H9 (cell line): Measurements from ENCODE around the gene RNF130. TPM values are rescaled to one million over a fixed set of nuclear protein-coding genes. Genes with fewer than 3 reads are reported as not detected.

Experiments used
- DNase-seq: peaks from one replicate; pipeline ENCODE4 v3.0.0-alpha.2; 2017
- H2AFZ ChIP-seq: one replicate; pipeline ENCODE4 v1.6.1; 2013; ENCODE audit warnings: mild to moderate bottlenecking, low read length, control low read depth, moderate library complexity
- H2AK5ac ChIP-seq: 2 replicates; pipeline ENCODE4 v1.6.1; 2013; ENCODE audit warnings: low read length, control low read depth, mixed read lengths; ENCODE audit not compliant: insufficient read length
- H2BK120ac ChIP-seq: one replicate; pipeline ENCODE4 v1.6.1; 2013; ENCODE audit warnings: low read depth, mild to moderate bottlenecking, low read length, control low read depth, inconsistent platforms; ENCODE audit not compliant: poor library complexity, severe bottlenecking
- H2BK12ac ChIP-seq: 2 replicates; pipeline ENCODE4 v1.6.1; 2013; ENCODE audit warnings: low read length, control low read depth, mixed read lengths, low read depth; ENCODE audit not compliant: insufficient read length
- H2BK15ac ChIP-seq: 2 replicates; pipeline ENCODE4 v1.6.1; 2013; ENCODE audit warnings: low read depth, low read length, control low read depth
- H2BK20ac ChIP-seq: one replicate; pipeline ENCODE4 v1.6.1; 2013; ENCODE audit warnings: low read depth, mild to moderate bottlenecking, low read length, control low read depth, inconsistent platforms; ENCODE audit not compliant: poor library complexity, severe bottlenecking
- H2BK5ac ChIP-seq: 2 replicates; pipeline ENCODE4 v1.6.1; 2013; ENCODE audit warnings: low read length, control low read depth, mixed read lengths; ENCODE audit not compliant: insufficient read length
- H3K14ac ChIP-seq: 2 replicates; pipeline ENCODE4 v1.6.1; 2013; ENCODE audit warnings: low read length, control low read depth; ENCODE audit not compliant: insufficient read depth
- H3K18ac ChIP-seq: 2 replicates; pipeline ENCODE4 v1.6.1; 2013; ENCODE audit warnings: low read depth, mild to moderate bottlenecking, mixed read lengths, low read length, control low read depth; ENCODE audit not compliant: insufficient read length
- H3K23ac ChIP-seq: 2 replicates; pipeline ENCODE4 v1.6.1; 2013; ENCODE audit warnings: low read length, control low read depth, mixed read lengths, low read depth; ENCODE audit not compliant: insufficient read length
- H3K23me2 ChIP-seq: 2 replicates; pipeline ENCODE4 v1.6.1; 2013; ENCODE audit warnings: low read depth, mild to moderate bottlenecking, mixed read lengths, low read length, control low read depth; ENCODE audit not compliant: insufficient read length, poor library complexity, severe bottlenecking
- H3K27ac ChIP-seq: 2 replicates; pipeline ENCODE4 v1.5.1; 2013; ENCODE audit warnings: low read length, control low read depth, mixed read lengths, low read depth; ENCODE audit not compliant: insufficient read length
- H3K27me3 ChIP-seq: 2 replicates; pipeline ENCODE4 v1.6.1; 2013; ENCODE audit warnings: low read length, control low read depth, inconsistent platforms; ENCODE audit not compliant: insufficient read depth
- H3K4ac ChIP-seq: 2 replicates; pipeline ENCODE4 v1.6.1; 2013; ENCODE audit warnings: low read depth, mild to moderate bottlenecking, control low read depth, inconsistent platforms, low read length, moderate library complexity
- H3K4me1 ChIP-seq: 2 replicates; pipeline ENCODE4 v1.6.1; 2013; ENCODE audit warnings: low read length, control low read depth, inconsistent platforms; ENCODE audit not compliant: insufficient read depth
- H3K4me2 ChIP-seq: 2 replicates; pipeline ENCODE4 v1.6.1; 2013; ENCODE audit warnings: low read length, control low read depth, mixed read lengths; ENCODE audit not compliant: insufficient read length, insufficient read depth
- H3K56ac ChIP-seq: 2 replicates; pipeline ENCODE4 v1.6.1; 2013; ENCODE audit warnings: low read depth, mild to moderate bottlenecking, mixed read lengths, low read length, control low read depth; ENCODE audit not compliant: insufficient read length
- H3K79me1 ChIP-seq: 2 replicates; pipeline ENCODE4 v1.6.1; 2013; ENCODE audit warnings: low read depth, mild to moderate bottlenecking, moderate library complexity, low read length, control low read depth, inconsistent platforms; ENCODE audit not compliant: insufficient read depth, poor library complexity, severe bottlenecking
- H3K79me2 ChIP-seq: 2 replicates; pipeline ENCODE4 v1.6.1; 2013; ENCODE audit warnings: low read length, control low read depth, inconsistent platforms; ENCODE audit not compliant: insufficient read depth
- H3K9ac ChIP-seq: 2 replicates; pipeline ENCODE4 v1.6.1; 2013; ENCODE audit warnings: low read length, control low read depth, mixed read lengths; ENCODE audit not compliant: insufficient read length; ENCODE audit errors: extremely low read depth
- H3K9me3 ChIP-seq: one replicate; pipeline ENCODE4 v1.6.1; 2013; ENCODE audit warnings: low read depth, low read length, inconsistent platforms; ENCODE audit not compliant: control insufficient read depth
- H3T11ph ChIP-seq: one replicate; pipeline ENCODE4 v1.6.1; 2013; ENCODE audit warnings: mild to moderate bottlenecking, low read length, control low read depth, inconsistent platforms
- H4K20me1 ChIP-seq: one replicate; pipeline ENCODE4 v1.6.1; 2013; ENCODE audit not compliant: control insufficient read depth, insufficient read length, insufficient read depth
- H4K5ac ChIP-seq: 2 replicates; pipeline ENCODE4 v1.6.1; 2013; ENCODE audit warnings: low read depth, mild to moderate bottlenecking, mixed read lengths, low read length, control low read depth; ENCODE audit not compliant: insufficient read length
- H4K8ac ChIP-seq: replicated peaks from 2 replicates; pipeline ENCODE4 v1.6.1; 2013; ENCODE audit warnings: low read length, control low read depth, mixed read lengths, low read depth; ENCODE audit not compliant: insufficient read length
- H4K91ac ChIP-seq: 2 replicates; pipeline ENCODE4 v1.6.1; 2013; ENCODE audit warnings: low read depth, mild to moderate bottlenecking, moderate library complexity, mixed read lengths, low read length, control low read depth; ENCODE audit not compliant: insufficient read length
- H3K27ac Mint-ChIP-seq, 3 experiments: 2 replicates in 2 of 3; 3 replicates in 1 of 3; pipeline ENCODE4 v1.8.0; 2020 to 2021; ENCODE audit warnings: mixed read lengths in 3 of 3, mild to moderate bottlenecking in 1 of 3, moderate library complexity in 1 of 3
- H3K27me3 Mint-ChIP-seq: 2 replicates; pipeline ENCODE4 v1.8.0; 2021; ENCODE audit warnings: low read depth, mild to moderate bottlenecking, moderate library complexity, mixed read lengths
- H3K36me3 Mint-ChIP-seq, 3 experiments: 2 replicates in 2 of 3; 3 replicates in 1 of 3; pipeline ENCODE4 v1.8.0; 2020 to 2021; ENCODE audit warnings: low read depth in 3 of 3, mixed read lengths in 3 of 3; ENCODE audit not compliant: insufficient read depth in 1 of 3
- H3K4me1 Mint-ChIP-seq, 2 experiments: 2 replicates each; pipeline ENCODE4 v1.8.0; 2020; ENCODE audit warnings: mixed read lengths in 2 of 2
- H3K4me3 Mint-ChIP-seq, 2 experiments: 2 replicates in 1 of 2; 3 replicates in 1 of 2; pipeline ENCODE4 v1.8.0; 2020 to 2021; ENCODE audit warnings: mild to moderate bottlenecking in 2 of 2, mixed read lengths in 2 of 2, moderate library complexity in 1 of 2
- H3K9me3 Mint-ChIP-seq, 2 experiments: 2 replicates in 1 of 2; 3 replicates in 1 of 2; pipeline ENCODE4 v1.8.0; 2020; ENCODE audit warnings: mild to moderate bottlenecking in 2 of 2, mixed read lengths in 2 of 2, moderate library complexity in 1 of 2
- CTCF ChIP-seq: fragments of 200-600 bp; sonication (generic); conservative IDR thresholded peaks from 3 replicates; pipeline ENCODE4 v1.8.0; 2021; ENCODE audit warnings: antibody characterized with exemption, mild to moderate bottlenecking
- WGBS: extraction: QIAGEN DNeasy Blood & Tissue Kit; methylation state at CpG from one replicate; pipeline ENCODE4 v1.1.7; 2013; ENCODE audit warnings: missing lambda C conversion rate, low lambda C conversion rate, mixed read lengths; ENCODE audit not compliant: insufficient read length; ENCODE audit errors: extremely low coverage; 5-methylcytosine and 5-hydroxymethylcytosine counted together
- total RNA-seq: library from RNA; stranded (reverse); gene quantifications from 2 replicates; pipeline ENCODE4 v1.2.1, GENCODE V29; 2021

RNF130 gene
- total RNA-seq, 1 experiment from 2014 or later = 80.0 TPM

GRCh38 chr5:179915406-179915935 is 156.1 kb downstream of the RNF130 start:
- H3K4me3 Mint-ChIP-seq = no peak overlapping the region
- H3K36me3 Mint-ChIP-seq = peaks cover 0 to 2% (median 0%) of the 10 kb centered on the region in 3 experiments; a peak in 1 of 7 replicates
- H3K27me3 ChIP-seq = no peaks in the 10 kb centered on the region
- no peak overlapping the region for H2BK15ac ChIP-seq
- H3K79me1 ChIP-seq = no peaks in the 10 kb centered on the region
- WGBS = no CpG with 5 or more reads among the region's 10 CpGs
- H3K4me2 ChIP-seq = no peak overlapping the region
- no peak overlapping the region for H3K23ac ChIP-seq
- H3K27ac Mint-ChIP-seq = peak overlapping the region in 1 of 3 experiments; percentile 41; a peak in 1 of 7 replicates
- H4K20me1 ChIP-seq = no peaks in the 10 kb centered on the region
- H3K27me3 Mint-ChIP-seq = no peaks in the 10 kb centered on the region; the same call in 1 of the 2 replicates
- no peak overlapping the region for H3K14ac ChIP-seq
- H4K8ac ChIP-seq = no peak overlapping the region
- H3K9ac ChIP-seq = no peak overlapping the region
- no peak overlapping the region for H4K91ac ChIP-seq
- no peak overlapping the region for H4K5ac ChIP-seq
- TF ChIP-seq CTCF = no peak
- H2BK5ac ChIP-seq = no peak overlapping the region
- no peak overlapping the region for H3K18ac ChIP-seq
- no peak overlapping the region for H2AK5ac ChIP-seq
- H2AFZ ChIP-seq = no peak overlapping the region
- H2BK20ac ChIP-seq = no peak overlapping the region
- H3K9me3 Mint-ChIP-seq = no peaks in the 10 kb centered on the region
- H3K9me3 ChIP-seq = no peaks in the 10 kb centered on the region
- H3K79me2 ChIP-seq = no peaks in the 10 kb centered on the region
- no peak overlapping the region for H3K56ac ChIP-seq
- H3K4me1 Mint-ChIP-seq = peaks cover 11 to 20% of the 10 kb centered on the region in 2 experiments
- no peaks in the 10 kb centered on the region for H3K23me2 ChIP-seq
- H3K4me1 ChIP-seq = peaks cover 7% of the 10 kb centered on the region; the same call in 1 of the 2 replicates
- H3K4ac ChIP-seq = no peak overlapping the region
- H3K27ac ChIP-seq = no peak overlapping the region
- H2BK120ac ChIP-seq = no peak overlapping the region
- no peak overlapping the region for H2BK12ac ChIP-seq
- DNase-seq = no peak
- H3T11ph ChIP-seq = no peak overlapping the region
